ENCODE results near the gene RASA1.
A peak's percentile ranks its signal among the peaks of the same experiment; 100 is the strongest.

Gene RASA1

DNA sequence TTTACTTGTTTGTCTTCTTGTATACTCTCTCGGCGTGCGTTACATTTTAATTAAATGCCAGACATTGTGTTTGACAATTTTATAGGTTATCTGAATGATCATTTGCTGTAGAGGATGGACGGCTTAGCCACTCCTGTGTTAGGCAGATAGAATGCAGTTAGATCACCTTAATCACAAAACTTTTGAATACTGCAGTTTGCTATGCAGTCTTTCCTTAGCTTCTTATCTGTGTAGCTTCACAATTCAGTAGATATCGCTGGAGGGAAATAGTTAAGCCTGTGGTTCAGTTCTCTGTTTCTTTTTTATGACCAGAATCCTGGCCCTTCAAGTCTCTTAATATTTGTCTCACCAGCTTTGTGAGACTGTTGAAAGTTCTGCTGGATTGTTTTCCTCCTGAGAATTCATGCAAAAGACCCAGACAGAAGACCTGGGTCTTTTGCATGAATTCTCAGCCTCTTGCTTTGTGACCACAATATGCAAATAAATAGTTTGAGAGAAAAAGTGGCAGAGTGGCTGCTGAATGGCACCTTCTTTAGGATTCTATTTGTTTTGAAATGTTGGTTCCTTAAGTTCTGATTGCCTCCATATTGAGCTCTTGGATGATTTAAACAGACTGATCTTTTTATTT is 40.2 kb downstream of the RASA1 start:
- TF ChIP-seq POLR2A (IDR thresholded peaks at IDR 0.05; ENCODE audit: low read depth, low read length): no peak
- FAIRE-seq (peak; percentile 57), DNase-seq (ENCODE audit: insufficient read length, low spot score) (no peak)

- FAIRE-seq: peak; percentile 27
- DNase-seq (ENCODE audit: insufficient read length, low spot score): no peak
- TF ChIP-seq POLR2A (IDR thresholded peaks at IDR 0.05; ENCODE audit: low read depth, low read length): no peak
Measured at GRCh38 chr5:87311405-87312279, 44.0 kb downstream of the RASA1 start.

DNA sequence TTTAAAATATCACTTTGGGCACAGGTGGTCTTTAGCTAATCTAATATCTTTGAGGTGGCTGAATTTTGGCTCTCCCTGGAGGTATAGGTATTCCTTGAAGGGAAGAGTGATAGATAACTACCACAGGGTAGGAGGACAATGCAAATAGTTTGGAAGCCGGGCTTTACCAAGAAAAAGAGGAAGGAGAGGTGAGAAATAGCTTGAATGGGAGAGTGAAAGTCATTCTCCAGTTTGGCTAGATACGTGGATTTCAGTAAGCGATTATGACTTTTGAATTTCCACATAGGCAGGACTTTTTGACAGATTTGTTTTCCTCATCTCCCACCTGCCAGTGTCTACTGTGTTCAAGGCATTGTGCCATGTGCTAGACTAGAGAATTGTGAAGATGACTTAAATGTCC is 45.5 kb downstream of the RASA1 start:
- FAIRE-seq (no peak), DNase-seq (ENCODE audit: insufficient read length, low spot score) (no peak)
- TF ChIP-seq POLR2A (IDR thresholded peaks at IDR 0.05; ENCODE audit: low read depth, low read length): no peak

DNA sequence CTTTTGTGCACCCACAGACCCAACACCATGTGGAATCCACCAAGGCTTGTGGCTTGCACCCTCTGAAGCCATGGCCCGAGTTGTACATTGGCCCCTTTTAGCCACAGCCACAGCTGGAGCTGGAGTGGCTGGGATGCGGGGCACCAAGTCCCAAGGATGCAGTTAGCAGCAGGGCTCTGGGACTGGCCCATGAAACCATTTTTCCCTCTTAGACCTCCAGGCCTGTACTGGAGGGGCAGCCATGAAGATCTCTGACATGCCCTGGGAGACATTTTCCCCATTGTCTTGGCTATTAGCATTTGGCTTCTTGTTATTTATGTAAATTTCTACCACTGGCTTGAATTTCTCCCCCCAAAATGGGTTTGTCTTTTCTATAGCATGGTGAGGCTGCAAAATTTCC is 51.8 kb downstream of the RASA1 start:
- TF ChIP-seq POLR2A (IDR thresholded peaks at IDR 0.05; ENCODE audit: low read depth, low read length): no peak
- DNase-seq (ENCODE audit: insufficient read length, low spot score) (no peak), FAIRE-seq (no peak)

DNA sequence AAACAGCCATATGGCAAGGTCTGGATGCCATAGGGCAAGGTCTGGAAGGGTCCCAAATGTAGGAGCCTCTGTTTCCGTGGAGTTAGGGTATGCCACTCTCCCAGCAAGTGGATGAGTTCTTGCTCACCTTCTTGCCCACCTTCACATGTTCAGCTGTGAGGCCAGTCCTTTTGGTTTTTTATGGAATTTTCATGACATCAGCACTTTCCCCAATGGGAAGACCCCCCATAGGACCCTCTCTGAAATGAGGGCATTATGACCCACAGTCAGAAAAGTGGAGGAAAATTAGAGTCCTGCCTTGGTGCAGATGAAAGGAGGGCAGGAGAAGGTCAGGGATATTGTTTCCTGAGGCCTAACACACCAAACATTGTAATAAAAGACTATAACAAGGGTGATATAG is 53.9 kb downstream of the RASA1 start:
- FAIRE-seq (no peak), DNase-seq (ENCODE audit: insufficient read length, low spot score) (no peak)
- no peak for TF ChIP-seq POLR2A (IDR thresholded peaks at IDR 0.05; ENCODE audit: low read depth, low read length)

DNA sequence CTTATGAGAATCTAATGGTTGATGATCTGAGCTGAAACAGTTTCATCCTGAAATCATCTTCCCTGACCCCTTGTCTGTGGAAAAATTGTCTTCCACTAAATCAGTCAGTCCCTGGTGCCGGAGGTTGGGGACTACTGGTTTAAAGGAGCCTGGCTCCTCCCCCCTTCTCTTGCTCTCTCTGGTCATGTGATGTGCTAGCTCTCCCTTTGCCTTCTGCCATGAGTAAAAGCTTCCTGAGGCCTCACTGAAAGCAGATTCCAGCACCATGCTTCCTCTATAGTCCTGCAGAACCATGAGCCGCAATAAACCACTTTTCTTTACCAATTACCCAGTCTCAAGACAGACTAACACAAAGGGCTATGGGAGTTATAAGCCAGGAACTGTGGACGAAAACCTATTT is 54.7 kb downstream of the RASA1 start:
- DNase-seq (ENCODE audit: insufficient read length, low spot score) (no peak), FAIRE-seq (no peak)

DNA sequence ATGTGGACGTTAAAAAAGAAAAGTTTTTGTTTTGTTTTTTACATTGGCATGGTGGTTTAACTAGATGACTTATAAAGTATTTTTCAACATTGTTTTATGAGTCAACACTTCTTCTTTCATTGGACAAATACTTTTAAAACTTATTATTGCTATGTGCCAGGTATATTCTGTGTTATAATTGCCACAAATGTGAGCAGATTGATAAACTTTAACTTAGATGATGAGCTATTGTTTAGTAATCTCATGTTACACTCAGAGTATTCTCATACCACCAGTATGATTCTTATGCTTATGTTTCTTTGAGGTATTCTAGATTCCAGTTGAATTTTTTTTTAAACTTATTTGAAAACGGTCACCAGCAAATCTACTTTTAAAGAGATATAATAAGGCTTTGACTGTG is 60.3 kb downstream of the RASA1 start:
- DNase-seq (ENCODE audit: insufficient read length, low spot score) (no peak), FAIRE-seq (no peak)
- TF ChIP-seq POLR2A (IDR thresholded peaks at IDR 0.05; ENCODE audit: low read depth, low read length): no peak

More for the DNA sequence above, 54.7 kb downstream of the RASA1 start:
- TF ChIP-seq POLR2A (IDR thresholded peaks at IDR 0.05; ENCODE audit: low read depth, low read length): no peak

GRCh38 chr5:87329114-87329513 is 61.4 kb downstream of the RASA1 start:
- TF ChIP-seq POLR2A (IDR thresholded peaks at IDR 0.05; ENCODE audit: low read depth, low read length): no peak
- no peak for FAIRE-seq
- DNase-seq (ENCODE audit: insufficient read length, low spot score): no peak

GRCh38 chr5:87339986-87340385 is 72.3 kb downstream of the RASA1 start:
- FAIRE-seq (peak; percentile 52), DNase-seq (ENCODE audit: insufficient read length, low spot score) (no peak)
- no peak for TF ChIP-seq POLR2A (IDR thresholded peaks at IDR 0.05; ENCODE audit: low read depth, low read length)

- DNase-seq (ENCODE audit: insufficient read length, low spot score) (no peak), FAIRE-seq (peak; percentile 6)
- no peak for TF ChIP-seq POLR2A (IDR thresholded peaks at IDR 0.05; ENCODE audit: low read depth, low read length)
Measured at GRCh38 chr5:87340716-87341115, 73.0 kb downstream of the RASA1 start.

- FAIRE-seq (no peak), DNase-seq (ENCODE audit: insufficient read length, low spot score) (no peak)
- no peak for TF ChIP-seq POLR2A (IDR thresholded peaks at IDR 0.05; ENCODE audit: low read depth, low read length)
Measured at GRCh38 chr5:87347272-87347671, 79.6 kb downstream of the RASA1 start.

DNA sequence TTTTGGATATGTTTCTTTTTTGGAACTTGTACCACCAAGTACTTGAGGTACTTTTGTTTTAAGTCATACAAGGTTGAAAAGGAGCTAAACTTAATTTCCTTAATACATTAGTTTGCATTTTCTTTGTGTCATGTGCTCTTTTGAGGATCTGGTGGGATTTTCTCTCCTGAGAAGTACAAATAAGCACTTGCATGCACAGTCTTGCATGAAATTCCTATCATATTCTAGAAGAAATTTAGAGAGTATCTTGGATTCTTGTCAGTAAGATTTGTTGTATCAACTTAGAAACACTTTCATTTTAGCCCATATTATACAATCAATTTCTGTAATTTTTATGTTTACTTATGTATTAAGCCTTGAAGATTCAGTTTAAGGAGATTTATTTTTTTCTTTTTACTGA is 80.2 kb downstream of the RASA1 start:
- no peak for TF ChIP-seq POLR2A (IDR thresholded peaks at IDR 0.05; ENCODE audit: low read depth, low read length)
- FAIRE-seq: no peak
- DNase-seq (ENCODE audit: insufficient read length, low spot score): no peak

DNA sequence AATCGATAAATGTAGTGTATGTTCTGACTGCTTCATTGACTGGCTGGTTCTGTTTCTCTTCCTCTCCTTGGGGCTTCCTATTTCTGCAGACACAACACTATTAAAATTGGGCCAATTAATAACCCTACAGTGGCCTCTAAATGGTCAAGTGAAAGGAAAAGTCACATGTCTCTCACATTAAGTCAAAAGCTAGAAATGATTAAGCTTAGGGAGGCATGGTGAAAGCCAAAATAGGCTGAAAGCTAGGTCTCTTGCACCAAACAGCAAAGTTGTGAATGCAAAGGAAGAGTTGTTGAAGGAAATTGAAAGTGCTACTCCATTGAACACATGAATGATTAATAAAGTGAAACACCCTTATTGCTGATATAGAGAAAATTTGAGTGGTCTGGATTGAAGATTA is 86.8 kb downstream of the RASA1 start:
- FAIRE-seq (no peak), DNase-seq (ENCODE audit: insufficient read length, low spot score) (no peak)
- no peak for TF ChIP-seq POLR2A (IDR thresholded peaks at IDR 0.05; ENCODE audit: low read depth, low read length)

GRCh38 chr5:87359106-87359505 is 91.4 kb downstream of the RASA1 start:
- no peak for FAIRE-seq
- no peak for TF ChIP-seq POLR2A (IDR thresholded peaks at IDR 0.05; ENCODE audit: low read depth, low read length)

GRCh38 chr5:87360132-87360531 is 92.4 kb downstream of the RASA1 start:
- no peak for DNase-seq (ENCODE audit: insufficient read length, low spot score)
- FAIRE-seq: no peak
- no peak for TF ChIP-seq POLR2A (IDR thresholded peaks at IDR 0.05; ENCODE audit: low read depth, low read length)

More at GRCh38 chr5:87359106-87359505, 91.4 kb downstream of the RASA1 start:
- DNase-seq (ENCODE audit: insufficient read length, low spot score): no peak
